ENCODE measurements around the gene RHOBTB1. TPM values are rescaled to one million over a fixed set of nuclear protein-coding genes. Genes with fewer than 3 reads are reported as not detected.

The RHOBTB1 gene
- total and polyA plus RNA-seq, 9 of the 15 experiments (the other 6 are each of a cell fraction or from before 2014, with no cell fraction given) = 1.7 to 11.7 (median 9.3) TPM

- TF ChIP-seq RBM17 (IDR thresholded peaks at IDR 0.05; ENCODE audit: borderline replicate concordance, low read depth, low read length) (no peak), ZNF766 (CRISPR knock-in tag; conservative IDR thresholded peaks at IDR 0.05) (no peak), TRIM28 (IDR thresholded peaks at IDR 0.05) (no peak), ZZZ3 (IDR thresholded peaks at IDR 0.05) (no peak), MCM3 (IDR thresholded peaks at IDR 0.05) (no peak), MCM2 (IDR thresholded peaks at IDR 0.05; ENCODE audit: low read depth) (no peak), DMBX1 (CRISPR knock-in tag; IDR thresholded peaks at IDR 0.05; ENCODE audit: borderline replicate concordance) (no peak), TOE1 (IDR thresholded peaks at IDR 0.05; ENCODE audit: borderline replicate concordance) (no peak), TOE1 (CRISPR knock-in tag; IDR thresholded peaks at IDR 0.05; ENCODE audit: borderline replicate concordance, low read depth) (no peak), TAF7 (tag; IDR thresholded peaks at IDR 0.05) (no peak), ZNF445 (CRISPR knock-in tag; IDR thresholded peaks at IDR 0.05; ENCODE audit: low read depth) (no peak), THRAP3 (IDR thresholded peaks at IDR 0.05; ENCODE audit: borderline replicate concordance) (no peak)
Observed at GRCh38 chr10:60890811-60891210, 53.2 kb downstream of the RHOBTB1 start (continued).

DNA sequence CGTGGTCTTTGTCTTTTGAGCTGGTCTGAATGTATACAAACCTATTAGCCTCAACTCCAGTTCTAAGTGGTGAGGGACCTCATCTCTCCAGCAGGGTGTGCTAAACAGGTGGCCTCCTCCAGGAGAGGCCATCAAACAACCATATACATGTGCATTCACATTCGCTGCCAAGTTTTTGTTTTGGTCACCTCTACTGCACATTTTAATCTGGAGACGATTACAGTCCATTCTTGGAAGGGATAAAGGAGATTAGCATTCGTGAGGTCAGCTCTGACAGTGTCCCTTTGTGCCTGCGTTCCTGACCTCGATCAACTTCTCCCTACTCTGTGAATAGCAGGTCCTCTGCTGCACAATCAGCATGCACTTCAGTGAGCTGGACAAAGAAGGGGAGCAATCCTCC is 60.8 kb downstream of the RHOBTB1 start:
- BruUV-seq (replicated peaks) = no TSS peak
- intact Hi-C loops (cut with micrococcal nuclease) = loop anchor here (1.0 kb wide), 1 partner anchor 81 kb away; no protein-coding TSS in a partner anchor
- H3K4me2 ChIP-seq (ENCODE audit: insufficient read depth, low read length) = no peak overlapping the region
- H3K36me3 ChIP-seq (ENCODE audit: control insufficient read depth, insufficient read depth, low read length) = no peaks in the 10 kb centered on the region
- ChIA-PET CTCF (ENCODE audit: low intra/inter-chr PET ratio) (interaction anchor here (1.3 kb wide), 1 partner anchor 81 kb away, joined by 11 read pairs; no protein-coding TSS in a partner anchor), POLR2A (interaction anchor here (0.8 to 1.1 kb wide), 4 partner anchors 9 to 162 kb away, joined by 3 to 5 read pairs (median 3); no protein-coding TSS in a partner anchor)
- peak; percentile 98 for ATAC-seq
- H3K27me3 ChIP-seq (ENCODE audit: control insufficient read depth in 2 of 2, insufficient read depth in 2 of 2, low read length in 2 of 2) = no peaks in the 10 kb centered on the region
- H3K79me2 ChIP-seq (ENCODE audit: control insufficient read depth, insufficient read depth, low read length) = no peaks in the 10 kb centered on the region
- H3K9ac ChIP-seq (ENCODE audit: insufficient read depth in 1 of 2, low read depth in 2 of 2, low read length in 2 of 2) = no peak overlapping the region
- no peak overlapping the region for H3K27ac ChIP-seq (ENCODE audit: extremely low read depth, low read depth, low read length)
- in situ Hi-C loops (cut with MboI) = no loop called here
- no peak overlapping the region for H3K4me3 ChIP-seq
- FAIRE-seq = peak; percentile 73
- 19% methylated on average over 6 of the region's 6 CpGs for WGBS (ENCODE audit: insufficient coverage, low coverage, missing lambda C conversion rate)
- no peaks in the 10 kb centered on the region; a peak in 1 of 5 replicates for H3K4me1 ChIP-seq (replicated peaks in 1 of 2; ENCODE audit: control insufficient read depth in 2 of 2, insufficient read depth in 2 of 2, low read length in 2 of 2)
- no peaks in the 10 kb centered on the region for H4K20me1 ChIP-seq (replicated peaks; ENCODE audit: control insufficient read depth, insufficient read depth, low read length)
- no peaks in the 10 kb centered on the region for H3K9me1 ChIP-seq (ENCODE audit: control insufficient read depth, insufficient read depth, low read length)
- H2AFZ ChIP-seq (ENCODE audit: low read depth, low read length) = peak overlapping the region; percentile 61
- no peaks in the 10 kb centered on the region for H3K9me3 ChIP-seq (replicated peaks; ENCODE audit: control insufficient read depth, insufficient read depth, low read depth, low read length)
- peak; percentile 41 to 62 (median 53) for DNase-seq (ENCODE audit: extremely low read depth in 1 of 4, low spot score in 3 of 4)
- TF ChIP-seq PRMT5 (CRISPR knock-in tag; IDR thresholded peaks at IDR 0.05) (no peak), HNRNPL (IDR thresholded peaks at IDR 0.05; ENCODE audit: low read depth, low read length) (no peak), SFPQ (IDR thresholded peaks at IDR 0.05; ENCODE audit: low read depth, low read length) (no peak), L3MBTL2 (IDR thresholded peaks at IDR 0.05) (peak; percentile 73), PYGO2 (tag; IDR thresholded peaks at IDR 0.05) (no peak), ZBED1 (IDR thresholded peaks at IDR 0.05) (no peak)
- TF ChIP-seq, protein P1, sequence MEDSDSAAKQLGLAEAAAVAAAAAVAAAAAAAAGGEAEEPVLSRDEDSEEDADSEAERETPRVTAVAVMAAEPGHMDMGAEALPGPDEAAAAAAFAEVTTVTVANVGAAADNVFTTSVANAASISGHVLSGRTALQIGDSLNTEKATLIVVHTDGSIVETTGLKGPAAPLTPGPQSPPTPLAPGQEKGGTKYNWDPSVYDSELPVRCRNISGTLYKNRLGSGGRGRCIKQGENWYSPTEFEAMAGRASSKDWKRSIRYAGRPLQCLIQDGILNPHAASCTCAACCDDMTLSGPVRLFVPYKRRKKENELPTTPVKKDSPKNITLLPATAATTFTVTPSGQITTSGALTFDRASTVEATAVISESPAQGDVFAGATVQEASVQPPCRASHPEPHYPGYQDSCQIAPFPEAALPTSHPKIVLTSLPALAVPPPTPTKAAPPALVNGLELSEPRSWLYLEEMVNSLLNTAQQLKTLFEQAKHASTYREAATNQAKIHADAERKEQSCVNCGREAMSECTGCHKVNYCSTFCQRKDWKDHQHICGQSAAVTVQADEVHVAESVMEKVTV (CRISPR knock-in tag; IDR thresholded peaks at IDR 0.05) = peak; percentile 49; the same call in 1 of the 2 replicates

Measured in K562 (cell line).